PC-3 (cell line): ENCODE results near the gene OBSL1. TPM values are rescaled to one million over a fixed set of nuclear protein-coding genes. Genes with fewer than 3 reads are reported as not detected.

Source experiments
- ATAC-seq: fragments of 200-7000 bp; cut with Tn5 transposase; 2 replicates; pipeline ENCODE4 v1.9.1; 2020; ENCODE audit warnings: mild to moderate bottlenecking, moderate library complexity
- BruUV-seq: library from RNA; stranded (reverse); fragments of 400-500 nt; replicated peaks from 2 replicates; lab custom pipeline; 2021; lab: Mats Ljungman, UMichigan
- CTCF ChIA-PET: fragments of 300-600 bp; sonication (Branson Sonifier 250); formaldehyde crosslinking; loops from one replicate; lab custom pipeline; 2022; ENCODE audit warnings: antibody characterized with exemption; lab: Charles Lee
- POLR2A ChIA-PET: fragments of 300-600 bp; sonication (Branson Sonifier 250); formaldehyde crosslinking; loops from one replicate; lab custom pipeline; 2022; ENCODE audit warnings: antibody characterized with exemption; ENCODE audit not compliant: unreplicated experiment; lab: Charles Lee
- DNase-seq: peaks from one replicate; pipeline ENCODE4 v3.0.0-alpha.2; 2015
- H2AFZ ChIP-seq: fragments of 300-600 bp; sonication (generic); 2 replicates; pipeline ENCODE4 v1.6.0; 2016; ENCODE audit warnings: antibody characterized with exemption, low read length
- H3F3A ChIP-seq: fragments of 300-600 bp; sonication (generic); one replicate; pipeline ENCODE4 v1.6.0; 2017; ENCODE audit warnings: antibody characterized with exemption, low read length, control low read depth, mild to moderate bottlenecking; ENCODE audit not compliant: unreplicated experiment
- H3K27ac ChIP-seq: fragments of 300-600 bp; sonication (generic); 2 replicates; pipeline ENCODE4 v1.5.1; 2016; ENCODE audit warnings: mild to moderate bottlenecking, low read length
- H3K27me3 ChIP-seq: fragments of 300-600 bp; sonication (generic); 2 replicates; pipeline ENCODE4 v1.6.1; 2016; ENCODE audit warnings: low read length, mixed read lengths
- H3K36me3 ChIP-seq: fragments of 300-600 bp; sonication (generic); 2 replicates; pipeline ENCODE4 v1.6.1; 2016; ENCODE audit warnings: low read depth, mixed run types, low read length, mixed read lengths
- H3K4me1 ChIP-seq: fragments of 300-600 bp; sonication (generic); 2 replicates; pipeline ENCODE4 v1.5.1; 2016; ENCODE audit warnings: low read length; ENCODE audit not compliant: insufficient read depth
- H3K4me2 ChIP-seq: fragments of 300-600 bp; sonication (generic); 2 replicates; pipeline ENCODE4 v1.6.0; 2016; ENCODE audit warnings: low read length
- H3K4me3 ChIP-seq: fragments of 300-600 bp; sonication (generic); 2 replicates; pipeline ENCODE4 v1.5.1; 2016; ENCODE audit warnings: mild to moderate bottlenecking, low read length, mixed read lengths
- H3K79me2 ChIP-seq: fragments of 300-600 bp; sonication (generic); 2 replicates; pipeline ENCODE4 v1.6.1; 2017; ENCODE audit warnings: low read length, mixed read lengths
- H3K9ac ChIP-seq: fragments of 300-600 bp; sonication (generic); 2 replicates; pipeline ENCODE4 v1.6.0; 2016; ENCODE audit warnings: mild to moderate bottlenecking, low read length
- H3K9me2 ChIP-seq: fragments of 300-600 bp; sonication (generic); replicated peaks from 2 replicates; pipeline ENCODE4 v1.6.1; 2016; ENCODE audit warnings: mixed run types, low read length, mixed read lengths
- H3K9me3 ChIP-seq: fragments of 300-600 bp; sonication (generic); 2 replicates; pipeline ENCODE4 v1.6.1; 2016; ENCODE audit warnings: low read length, mixed read lengths
- H4K20me1 ChIP-seq: fragments of 300-600 bp; sonication (generic); 2 replicates; pipeline ENCODE4 v1.6.1; 2016; ENCODE audit warnings: low read length, mixed read lengths
- EZH2 ChIP-seq: fragments of 300-600 bp; sonication (generic); IDR thresholded peaks from one replicate; pipeline ENCODE4 v1.6.1; 2017; ENCODE audit warnings: antibody characterized with exemption, mild to moderate bottlenecking, low read length; ENCODE audit not compliant: unreplicated experiment
- EZH2phosphoT487 ChIP-seq: fragments of 300-600 bp; sonication (generic); IDR thresholded peaks from 2 replicates; pipeline ENCODE4 v1.6.1; 2018; ENCODE audit warnings: mild to moderate bottlenecking, antibody characterized with exemption, low read length, borderline replicate concordance
- intact Hi-C: fragments of 100-400 bp; cut with micrococcal nuclease; formaldehyde crosslinking; loops from 2 replicates; pipeline ENCODE4 v1.9.0; 2023
- total RNA-seq: library from RNA; depleted of rRNA; stranded (reverse); fragments of >200 nt; gene quantifications from 2 replicates; pipeline ENCODE4 v1.2.3, GENCODE V29; 2014
- TF ChIP-seq, protein P1 (sequence below): fragments of 300-600 bp; sonication (generic); conservative IDR thresholded peaks from 2 replicates; pipeline ENCODE4 v1.5.1; 2017; ENCODE audit warnings: antibody characterized with exemption, low read depth, mild to moderate bottlenecking, low read length

The OBSL1 gene
- total RNA-seq, 1 experiment from 2014 or later = 122 TPM

DNA sequence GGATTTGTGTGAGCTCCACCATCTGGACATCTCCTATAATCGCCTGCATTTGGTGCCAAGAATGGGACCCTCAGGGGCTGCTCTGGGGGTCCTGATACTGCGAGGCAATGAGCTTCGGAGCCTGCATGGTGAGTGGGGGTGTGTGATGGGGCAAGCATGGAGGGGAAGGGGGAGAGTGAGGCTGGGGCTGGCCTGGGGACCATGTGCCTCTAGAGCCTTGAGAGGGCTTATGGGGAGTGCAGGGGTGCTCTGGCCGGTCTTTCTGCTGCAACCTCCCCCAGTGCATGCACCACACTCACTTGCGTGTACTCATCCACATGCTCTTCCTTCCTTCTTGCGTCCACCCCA lies 34.2 kb upstream of the OBSL1 start:
- H2AFZ ChIP-seq = no peak overlapping the region
- no TSS peak for BruUV-seq
- intact Hi-C loops = no loop called here
- no peak overlapping the region for H3K27ac ChIP-seq
- no peaks in the 10 kb centered on the region for H4K20me1 ChIP-seq
- TF ChIP-seq EZH2 (no peak), EZH2phosphoT487 (no peak)
- TF ChIP-seq, protein P1, sequence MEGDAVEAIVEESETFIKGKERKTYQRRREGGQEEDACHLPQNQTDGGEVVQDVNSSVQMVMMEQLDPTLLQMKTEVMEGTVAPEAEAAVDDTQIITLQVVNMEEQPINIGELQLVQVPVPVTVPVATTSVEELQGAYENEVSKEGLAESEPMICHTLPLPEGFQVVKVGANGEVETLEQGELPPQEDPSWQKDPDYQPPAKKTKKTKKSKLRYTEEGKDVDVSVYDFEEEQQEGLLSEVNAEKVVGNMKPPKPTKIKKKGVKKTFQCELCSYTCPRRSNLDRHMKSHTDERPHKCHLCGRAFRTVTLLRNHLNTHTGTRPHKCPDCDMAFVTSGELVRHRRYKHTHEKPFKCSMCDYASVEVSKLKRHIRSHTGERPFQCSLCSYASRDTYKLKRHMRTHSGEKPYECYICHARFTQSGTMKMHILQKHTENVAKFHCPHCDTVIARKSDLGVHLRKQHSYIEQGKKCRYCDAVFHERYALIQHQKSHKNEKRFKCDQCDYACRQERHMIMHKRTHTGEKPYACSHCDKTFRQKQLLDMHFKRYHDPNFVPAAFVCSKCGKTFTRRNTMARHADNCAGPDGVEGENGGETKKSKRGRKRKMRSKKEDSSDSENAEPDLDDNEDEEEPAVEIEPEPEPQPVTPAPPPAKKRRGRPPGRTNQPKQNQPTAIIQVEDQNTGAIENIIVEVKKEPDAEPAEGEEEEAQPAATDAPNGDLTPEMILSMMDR = no peak
- H3K9me2 ChIP-seq = no peaks in the 10 kb centered on the region
- no peak overlapping the region for H3K4me2 ChIP-seq
- H3K4me3 ChIP-seq = no peak overlapping the region
- H3K27me3 ChIP-seq = no peaks in the 10 kb centered on the region
- no peaks in the 10 kb centered on the region; the same call in 1 of the 2 replicates for H3K36me3 ChIP-seq
- H3F3A ChIP-seq = no peaks in the 10 kb centered on the region
- H3K9me3 ChIP-seq = no peaks in the 10 kb centered on the region
- POLR2A ChIA-PET = no interaction called here
- H3K9ac ChIP-seq = no peak overlapping the region
- no peaks in the 10 kb centered on the region for H3K79me2 ChIP-seq
- no peak for ATAC-seq
- H3K4me1 ChIP-seq = no peaks in the 10 kb centered on the region
- no peak for DNase-seq
- CTCF ChIA-PET = no interaction called here

DNA sequence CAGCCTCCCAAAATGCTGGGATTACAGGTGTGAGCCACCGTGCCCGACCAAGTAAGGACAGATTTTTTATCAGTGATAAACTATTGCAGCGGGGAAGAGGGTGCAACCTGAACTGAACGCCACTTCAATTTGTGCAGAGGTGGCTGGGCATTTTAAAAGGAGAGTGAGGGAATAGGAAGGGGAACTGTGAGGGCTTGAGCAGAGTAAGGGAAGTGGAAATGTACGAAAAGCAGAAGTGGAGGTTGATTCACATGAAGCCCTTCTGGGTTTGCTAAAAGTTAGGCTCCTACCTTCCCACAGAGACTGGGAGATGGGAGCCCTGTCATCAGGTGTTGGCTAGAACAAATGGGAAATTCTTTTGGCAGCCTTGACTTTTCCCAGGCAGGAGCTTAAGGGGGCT lies 32.4 kb upstream of the OBSL1 start:
- no peak for DNase-seq
- no peaks in the 10 kb centered on the region for H3K9me2 ChIP-seq
- POLR2A ChIA-PET = no interaction called here
- no peak overlapping the region for H3K4me2 ChIP-seq
- ATAC-seq = no peak
- intact Hi-C loops = no loop called here
- peaks cover under 1% of the 10 kb centered on the region; the same call in 1 of the 2 replicates for H3K4me1 ChIP-seq
- BruUV-seq = no TSS peak
- no peaks in the 10 kb centered on the region for H3K27me3 ChIP-seq
- no peak overlapping the region for H3K4me3 ChIP-seq
- H3K9ac ChIP-seq = no peak overlapping the region
- H2AFZ ChIP-seq = no peak overlapping the region
- H3K36me3 ChIP-seq = no peaks in the 10 kb centered on the region; the same call in 1 of the 2 replicates
- TF ChIP-seq EZH2 (no peak), EZH2phosphoT487 (no peak)
- TF ChIP-seq, protein P1 = no peak
- no peaks in the 10 kb centered on the region for H4K20me1 ChIP-seq
- H3F3A ChIP-seq = no peaks in the 10 kb centered on the region
- CTCF ChIA-PET = no interaction called here
- peaks cover 1% of the 10 kb centered on the region for H3K79me2 ChIP-seq
- H3K9me3 ChIP-seq = no peaks in the 10 kb centered on the region
- H3K27ac ChIP-seq = no peak overlapping the region

DNA sequence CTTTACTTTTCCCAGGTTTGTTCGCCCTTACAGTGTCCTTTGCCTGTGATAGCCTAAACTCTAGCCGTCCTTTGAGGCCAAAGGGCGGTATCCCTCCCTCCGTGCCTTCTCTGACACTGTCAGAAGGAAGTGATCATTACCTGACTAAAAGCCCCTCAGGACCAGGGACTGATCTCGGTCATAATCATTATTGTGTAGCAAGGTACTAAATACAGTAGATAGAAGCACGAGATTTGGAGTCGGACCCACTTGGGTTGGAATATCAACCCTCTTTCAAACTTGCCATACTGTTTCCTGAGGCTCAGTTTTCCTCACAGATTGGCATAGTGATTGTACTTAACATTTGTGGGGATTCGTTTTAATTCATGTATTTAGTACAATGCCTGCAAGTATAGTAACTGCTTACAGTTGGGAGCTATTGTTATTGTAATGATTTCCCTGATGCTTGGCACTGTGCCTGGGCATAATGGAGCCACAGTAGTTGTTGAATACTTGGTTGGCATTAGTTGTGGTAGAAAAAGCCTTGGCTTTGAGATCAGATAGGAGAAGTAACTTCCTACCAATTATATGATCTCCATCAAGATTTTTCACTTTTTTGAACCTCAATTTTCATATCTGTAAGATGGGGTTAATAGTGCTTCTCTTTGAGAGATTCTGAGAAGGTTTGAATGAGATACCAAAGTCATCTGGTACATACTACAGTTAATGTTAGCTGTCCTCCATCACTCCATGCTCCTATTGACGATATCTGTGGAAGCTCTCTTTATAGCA lies 27.2 kb upstream of the OBSL1 start:
- no peaks in the 10 kb centered on the region for H3K9me3 ChIP-seq
- H3K4me3 ChIP-seq = peak overlapping the region; percentile 82
- ChIA-PET CTCF (interaction anchor here (0.6 kb wide), 1 partner anchor 42 kb away, joined by 4 read pairs; no protein-coding TSS in a partner anchor), POLR2A (no interaction called here)
- ATAC-seq = no peak
- peak overlapping the region; percentile 94 for H3K4me2 ChIP-seq
- peak overlapping the region; percentile 94 for H3K9ac ChIP-seq
- TF ChIP-seq EZH2 = no peak
- TF ChIP-seq EZH2phosphoT487 = no peak
- TF ChIP-seq, protein P1 = no peak
- H4K20me1 ChIP-seq = no peaks in the 10 kb centered on the region
- no peaks in the 10 kb centered on the region for H3K36me3 ChIP-seq
- H3K79me2 ChIP-seq = peaks cover 7% of the 10 kb centered on the region
- TSS peak; percentile 73 for BruUV-seq
- H2AFZ ChIP-seq = peak overlapping the region; percentile 88
- no peak for DNase-seq
- H3K27me3 ChIP-seq = no peaks in the 10 kb centered on the region
- no peaks in the 10 kb centered on the region for H3K9me2 ChIP-seq
- peaks cover 15% of the 10 kb centered on the region for H3K4me1 ChIP-seq
- intact Hi-C loops = no loop called here
- H3K27ac ChIP-seq = peak overlapping the region; percentile 75
- no peaks in the 10 kb centered on the region for H3F3A ChIP-seq
